IMR-90 (cell line): Measurements from ENCODE around the gene LDHAL6A. TPM values are rescaled to one million over a fixed set of nuclear protein-coding genes. Genes with fewer than 3 reads are reported as not detected.

Experiments
- ATAC-seq: fragments of 200-7000 bp; cut with Tn5 transposase; 2 replicates; pipeline ENCODE4 v1.9.1; 2020; ENCODE audit warnings: low read depth, mild to moderate bottlenecking, moderate library complexity
- BruUV-seq: library from RNA; stranded (reverse); fragments of 400-500 nt; replicated peaks from 2 replicates; lab custom pipeline; 2021; lab: Mats Ljungman, UMichigan
- CTCF ChIA-PET: fragments of 300-600 bp; formaldehyde crosslinking; extraction: SDS; loops from one replicate; lab custom pipeline; 2021; ENCODE audit warnings: antibody characterized with exemption; lab: Yijun Ruan, JAX
- POLR2A ChIA-PET: fragments of 300-600 bp; sonication (Branson Sonifier 250); formaldehyde crosslinking; loops from one replicate; lab custom pipeline; 2022; ENCODE audit warnings: antibody characterized with exemption; ENCODE audit not compliant: unreplicated experiment; lab: Charles Lee
- DNase-seq: peaks from one replicate; pipeline ENCODE4 v3.0.0; 2013
- H2AFZ ChIP-seq: replicated peaks from 2 replicates; pipeline ENCODE3; 2013; ENCODE audit warnings: low read length, mild to moderate bottlenecking; ENCODE audit not compliant: poor library complexity
- H2AK5ac ChIP-seq: 2 replicates; pipeline ENCODE4 v1.6.1; 2013; ENCODE audit warnings: low read depth, low read length, inconsistent platforms
- H2AK9ac ChIP-seq: replicated peaks from 2 replicates; pipeline ENCODE3; 2013; ENCODE audit warnings: mild to moderate bottlenecking, low read depth, low read length, moderate library complexity; ENCODE audit not compliant: poor library complexity
- H2BK120ac ChIP-seq: 2 replicates; pipeline ENCODE4 v1.6.1; 2013; ENCODE audit warnings: low read depth, low read length, inconsistent platforms
- H2BK15ac ChIP-seq: 3 replicates; pipeline ENCODE4 v1.6.1; 2013; ENCODE audit warnings: low read depth, low read length, inconsistent platforms
- H2BK20ac ChIP-seq: 2 replicates; pipeline ENCODE4 v1.6.1; 2013; ENCODE audit warnings: low read depth, mild to moderate bottlenecking, inconsistent platforms, low read length, moderate library complexity
- H2BK5ac ChIP-seq: 2 replicates; pipeline ENCODE4 v1.6.1; 2013; ENCODE audit warnings: mild to moderate bottlenecking, low read depth, low read length, inconsistent platforms; ENCODE audit not compliant: poor library complexity, severe bottlenecking
- H3K14ac ChIP-seq: replicated peaks from 2 replicates; pipeline ENCODE4 v1.6.1; 2013; ENCODE audit warnings: low read depth, low read length, inconsistent platforms
- H3K18ac ChIP-seq: 2 replicates; pipeline ENCODE4 v1.6.1; 2013; ENCODE audit warnings: low read depth, low read length, control low read depth
- H3K23ac ChIP-seq: 2 replicates; pipeline ENCODE4 v1.6.1; 2013; ENCODE audit warnings: low read depth, low read length, inconsistent platforms
- H3K27ac ChIP-seq: 2 replicates; pipeline ENCODE4 v1.5.1; 2013; ENCODE audit warnings: mild to moderate bottlenecking, control low read depth, low read length; ENCODE audit not compliant: insufficient read depth
- H3K27me3 ChIP-seq: 2 replicates; pipeline ENCODE4 v1.6.1; 2013; ENCODE audit warnings: low read length; ENCODE audit not compliant: control insufficient read depth, insufficient read depth
- H3K36me3 ChIP-seq: 2 replicates; pipeline ENCODE4 v1.6.1; 2013; ENCODE audit warnings: low read length, mixed read lengths; ENCODE audit not compliant: control insufficient read depth, insufficient read depth
- H3K4ac ChIP-seq: 2 replicates; pipeline ENCODE4 v1.6.1; 2013; ENCODE audit warnings: low read depth, low read length, inconsistent platforms
- H3K4me1 ChIP-seq: 2 replicates; pipeline ENCODE4 v1.6.1; 2013; ENCODE audit warnings: low read length, mixed read lengths; ENCODE audit not compliant: control insufficient read depth, insufficient read depth
- H3K4me2 ChIP-seq: 2 replicates; pipeline ENCODE4 v1.6.1; 2013; ENCODE audit warnings: low read depth, mild to moderate bottlenecking, control low read depth, low read length, moderate library complexity
- H3K4me3 ChIP-seq: 2 replicates; pipeline ENCODE4 v1.5.1; 2013; ENCODE audit warnings: low read depth, mild to moderate bottlenecking, control low read depth, low read length, moderate library complexity; ENCODE audit not compliant: insufficient read depth
- H3K56ac ChIP-seq: 2 replicates; pipeline ENCODE4 v1.6.1; 2013; ENCODE audit warnings: low read length, inconsistent platforms; ENCODE audit not compliant: insufficient read depth; ENCODE audit errors: extremely low read depth
- H3K79me1 ChIP-seq, 2 experiments: 2 replicates each; pipeline ENCODE4 v1.6.1; 2013; ENCODE audit warnings: low read length in 2 of 2, inconsistent platforms in 1 of 2, low read depth in 1 of 2
- H3K9ac ChIP-seq: 2 replicates; pipeline ENCODE4 v1.6.1; 2013; ENCODE audit warnings: low read depth, low read length, control low read depth
- H3K9me1 ChIP-seq: 2 replicates; pipeline ENCODE4 v1.6.1; 2013; ENCODE audit warnings: low read length, inconsistent platforms; ENCODE audit not compliant: insufficient read depth
- H3K9me3 ChIP-seq: 2 replicates; pipeline ENCODE4 v1.6.1; 2013; ENCODE audit warnings: low read length; ENCODE audit not compliant: control insufficient read depth, insufficient read depth
- H4K20me1 ChIP-seq: 2 replicates; pipeline ENCODE4 v1.6.1; 2013; ENCODE audit warnings: low read length, inconsistent platforms; ENCODE audit not compliant: insufficient read depth
- H4K5ac ChIP-seq: 2 replicates; pipeline ENCODE4 v1.6.1; 2013; ENCODE audit warnings: mild to moderate bottlenecking, low read depth, low read length, control low read depth
- H4K8ac ChIP-seq, 2 experiments: 2 replicates each; pipeline ENCODE4 v1.6.1; 2013; ENCODE audit warnings: low read depth in 2 of 2, low read length in 2 of 2, control low read depth in 1 of 2, inconsistent platforms in 1 of 2
- H4K91ac ChIP-seq: 2 replicates; pipeline ENCODE4 v1.6.1; 2013; ENCODE audit warnings: low read depth, low read length, inconsistent platforms; ENCODE audit not compliant: insufficient read depth
- MAFK ChIP-seq: IDR thresholded peaks from 2 replicates; pipeline ENCODE4 v1.6.1; 2012; ENCODE audit warnings: low read depth, low read length, improper control_type of control experiment
- RAD21 ChIP-seq: IDR thresholded peaks from 2 replicates; pipeline ENCODE4 v1.6.1; 2012; ENCODE audit warnings: low read length, improper control_type of control experiment
- WGBS, 2 experiments: methylation state at CpG; one replicate each; pipeline versions ENCODE4 v1.1.5 to v1.1.7; 2013; ENCODE audit warnings: missing lambda C conversion rate in 2 of 2; ENCODE audit not compliant: insufficient read length in 1 of 2; ENCODE audit errors: extremely low coverage in 2 of 2; 5-methylcytosine and 5-hydroxymethylcytosine counted together
- dilution Hi-C: fragments of 300-500 bp; cut with HindIII; formaldehyde crosslinking; loops from one replicate; pipeline ENCODE4 v1.14.3; 2018; ENCODE audit warnings: low sequenced_read_pairs; ENCODE audit not compliant: unreplicated experiment
- in situ Hi-C: fragments of 300-500 bp; cut with MboI; formaldehyde crosslinking; loops from 3 replicates; pipeline ENCODE4 v1.14.3; 2019; ENCODE audit warnings: low sequenced_read_pairs, inconsistent platforms, mixed read lengths
- intact Hi-C: fragments of 100-400 bp; cut with micrococcal nuclease; formaldehyde crosslinking; loops from 2 replicates; pipeline ENCODE4 v1.10.0; 2022
- polyA plus RNA-seq, 3 experiments: library from polyadenylated mRNA; depleted of rRNA; stranded (reverse); fragments of >200 nt; gene quantifications; 2 replicates each; pipeline ENCODE4 v1.2.3, GENCODE V29; 2012; ENCODE audit warnings: low replicate concordance in 1 of 3
- total RNA-seq: library from RNA; depleted of rRNA; stranded (reverse); fragments of >200 nt; gene quantifications from 2 replicates; pipeline ENCODE4 v1.2.3, GENCODE V29; 2012

Gene LDHAL6A
- total and polyA plus RNA-seq, 2 of the 4 experiments (the other 2 are of a cell fraction) = not detected

- no peaks in the 10 kb centered on the region for H3K4me1 ChIP-seq
- H3K4ac ChIP-seq = no peak overlapping the region
- WGBS, 2 experiments = no CpG with 5 or more reads among the region's 4 CpGs
- H3K9me1 ChIP-seq = no peaks in the 10 kb centered on the region
- H2BK20ac ChIP-seq = no peak overlapping the region
- H3K4me2 ChIP-seq = no peak overlapping the region
- no peak overlapping the region for H3K9ac ChIP-seq
- no peak overlapping the region for H2BK5ac ChIP-seq
- H4K5ac ChIP-seq = no peak overlapping the region
- no peaks in the 10 kb centered on the region for H3K27me3 ChIP-seq
- no peak overlapping the region for H2BK15ac ChIP-seq
- H2BK120ac ChIP-seq = no peak overlapping the region
- dilution Hi-C loops = no loop called here
- no peak overlapping the region for H2AFZ ChIP-seq
- H4K91ac ChIP-seq = no peak overlapping the region
- no peak overlapping the region for H3K18ac ChIP-seq
- H3K9me3 ChIP-seq = no peaks in the 10 kb centered on the region
- H3K79me1 ChIP-seq = no peaks in the 10 kb centered on the region
- TF ChIP-seq RAD21 (no peak), MAFK (no peak)
- in situ Hi-C loops = no loop called here
- ChIA-PET CTCF (no interaction called here), POLR2A (no interaction called here)
- H3K4me3 ChIP-seq = no peak overlapping the region
- H4K8ac ChIP-seq = no peak overlapping the region
- H3K36me3 ChIP-seq = no peaks in the 10 kb centered on the region
- no peak overlapping the region for H3K14ac ChIP-seq
- H3K56ac ChIP-seq = no peak overlapping the region
- H3K27ac ChIP-seq = no peak overlapping the region
- intact Hi-C loops = no loop called here
- no peak for DNase-seq
- H3K23ac ChIP-seq = no peak overlapping the region
- ATAC-seq = no peak
- no peak overlapping the region for H2AK5ac ChIP-seq
- no peak overlapping the region for H2AK9ac ChIP-seq
- H4K20me1 ChIP-seq = no peaks in the 10 kb centered on the region
- no TSS peak for BruUV-seq
Observed at GRCh38 chr11:18427240-18427639, 28.4 kb upstream of the LDHAL6A start.
